ENCODE results near the gene CD55.

- TF ChIP-seq, protein P1, sequence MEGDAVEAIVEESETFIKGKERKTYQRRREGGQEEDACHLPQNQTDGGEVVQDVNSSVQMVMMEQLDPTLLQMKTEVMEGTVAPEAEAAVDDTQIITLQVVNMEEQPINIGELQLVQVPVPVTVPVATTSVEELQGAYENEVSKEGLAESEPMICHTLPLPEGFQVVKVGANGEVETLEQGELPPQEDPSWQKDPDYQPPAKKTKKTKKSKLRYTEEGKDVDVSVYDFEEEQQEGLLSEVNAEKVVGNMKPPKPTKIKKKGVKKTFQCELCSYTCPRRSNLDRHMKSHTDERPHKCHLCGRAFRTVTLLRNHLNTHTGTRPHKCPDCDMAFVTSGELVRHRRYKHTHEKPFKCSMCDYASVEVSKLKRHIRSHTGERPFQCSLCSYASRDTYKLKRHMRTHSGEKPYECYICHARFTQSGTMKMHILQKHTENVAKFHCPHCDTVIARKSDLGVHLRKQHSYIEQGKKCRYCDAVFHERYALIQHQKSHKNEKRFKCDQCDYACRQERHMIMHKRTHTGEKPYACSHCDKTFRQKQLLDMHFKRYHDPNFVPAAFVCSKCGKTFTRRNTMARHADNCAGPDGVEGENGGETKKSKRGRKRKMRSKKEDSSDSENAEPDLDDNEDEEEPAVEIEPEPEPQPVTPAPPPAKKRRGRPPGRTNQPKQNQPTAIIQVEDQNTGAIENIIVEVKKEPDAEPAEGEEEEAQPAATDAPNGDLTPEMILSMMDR (IDR thresholded peaks at IDR 0.05), result no peak
- TF ChIP-seq ZFX (IDR thresholded peaks at IDR 0.05; ENCODE audit: borderline replicate concordance), result no peak
These were observed 84.3 kb downstream of the CD55 start for GRCh38 chr1:207405814-207406213.
